Measurements from ENCODE around the gene BAD. TPM values are rescaled to one million over a fixed set of nuclear protein-coding genes. Genes with fewer than 3 reads are reported as not detected.

The BAD gene
- total RNA-seq, 1 donor from 2014 or later: 43.6 TPM

DNA sequence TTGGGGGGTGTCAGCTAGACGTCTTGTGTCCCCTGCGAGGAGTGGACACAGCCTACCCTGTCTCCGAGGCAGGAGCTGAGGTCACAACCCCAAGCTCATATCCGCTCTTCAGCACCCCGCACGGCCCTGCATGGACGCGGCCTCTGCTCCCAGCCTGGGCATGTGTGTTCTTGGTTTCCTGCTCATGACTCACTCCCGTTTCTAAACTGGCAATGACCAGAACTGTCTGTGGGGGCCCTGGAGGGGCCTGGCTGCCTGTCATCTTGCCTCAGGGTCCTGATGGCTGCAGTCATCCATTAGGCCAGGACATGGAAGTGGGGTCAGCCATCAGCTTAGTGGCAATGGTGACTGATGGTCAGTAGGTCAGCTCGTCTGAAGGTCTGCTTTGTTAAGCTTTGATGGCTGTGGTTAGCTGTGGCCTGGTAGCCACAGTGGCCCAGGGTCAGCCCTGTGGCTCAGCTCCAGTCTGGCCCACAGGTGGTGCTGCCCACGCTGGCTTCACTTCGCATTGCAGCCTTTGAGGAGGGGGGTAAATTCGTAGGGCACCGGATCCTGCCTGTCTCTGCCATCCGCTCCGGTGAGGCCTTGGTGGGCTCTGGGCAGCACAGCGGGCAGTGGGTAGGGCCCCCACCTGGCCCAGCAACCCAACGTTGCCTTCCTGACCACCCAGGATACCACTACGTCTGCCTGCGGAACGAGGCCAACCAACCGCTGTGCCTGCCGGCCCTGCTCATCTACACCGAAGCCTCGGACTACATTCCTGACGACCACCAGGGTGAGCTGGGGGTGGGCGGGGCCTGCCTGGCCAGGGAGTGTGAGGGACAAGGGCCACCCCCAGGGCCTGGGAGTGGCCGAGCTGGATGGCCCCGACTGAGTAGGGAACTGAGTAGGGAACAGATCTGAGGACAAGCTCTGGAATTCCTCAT is 21.2 kb downstream of the BAD start:
- Histone ChIP-seq H4K20me1 (ENCODE audit: insufficient read depth, low read length) (peaks cover 34% of the 10 kb centered on the region), H2AFZ (ENCODE audit: low read depth, low read length) (no peak overlapping the region), H3K4me3 (ENCODE audit: insufficient read depth, low read depth, low read length) (no peak overlapping the region), H3K9ac (ENCODE audit: low read length) (peak overlapping the region; percentile 47), H3K36me3 (ENCODE audit: insufficient read depth, low read length) (peaks cover 20% of the 10 kb centered on the region), H3K4me2 (ENCODE audit: low read length) (peak overlapping the region; percentile 36), H3K27me3 (ENCODE audit: insufficient read depth, low read length) (no peaks in the 10 kb centered on the region), H3K79me2 (ENCODE audit: insufficient read depth, low read length) (no peaks in the 10 kb centered on the region), H3K4me1 (ENCODE audit: insufficient read depth, low read length) (peaks cover 21% of the 10 kb centered on the region), H3K9me3 (ENCODE audit: insufficient read depth, low read depth, low read length) (no peaks in the 10 kb centered on the region), H3K27ac (ENCODE audit: low read depth, low read length) (peak overlapping the region; percentile 34)
- Mint-ChIP-seq H3K36me3 (ENCODE audit: low read depth, unreplicated experiment) (peaks cover 24% of the 10 kb centered on the region), H3K27ac (ENCODE audit: unreplicated experiment) (peak overlapping the region; percentile 91), H3K4me3 (ENCODE audit: unreplicated experiment) (peak overlapping the region; percentile 9), H3K4me1 (ENCODE audit: low read depth, unreplicated experiment) (peaks cover 14% of the 10 kb centered on the region), H3K27me3 (ENCODE audit: low read depth, unreplicated experiment) (no peaks in the 10 kb centered on the region), H3K9me3 (ENCODE audit: unreplicated experiment) (peaks cover 2% of the 10 kb centered on the region)
- TF ChIP-seq, protein P1, sequence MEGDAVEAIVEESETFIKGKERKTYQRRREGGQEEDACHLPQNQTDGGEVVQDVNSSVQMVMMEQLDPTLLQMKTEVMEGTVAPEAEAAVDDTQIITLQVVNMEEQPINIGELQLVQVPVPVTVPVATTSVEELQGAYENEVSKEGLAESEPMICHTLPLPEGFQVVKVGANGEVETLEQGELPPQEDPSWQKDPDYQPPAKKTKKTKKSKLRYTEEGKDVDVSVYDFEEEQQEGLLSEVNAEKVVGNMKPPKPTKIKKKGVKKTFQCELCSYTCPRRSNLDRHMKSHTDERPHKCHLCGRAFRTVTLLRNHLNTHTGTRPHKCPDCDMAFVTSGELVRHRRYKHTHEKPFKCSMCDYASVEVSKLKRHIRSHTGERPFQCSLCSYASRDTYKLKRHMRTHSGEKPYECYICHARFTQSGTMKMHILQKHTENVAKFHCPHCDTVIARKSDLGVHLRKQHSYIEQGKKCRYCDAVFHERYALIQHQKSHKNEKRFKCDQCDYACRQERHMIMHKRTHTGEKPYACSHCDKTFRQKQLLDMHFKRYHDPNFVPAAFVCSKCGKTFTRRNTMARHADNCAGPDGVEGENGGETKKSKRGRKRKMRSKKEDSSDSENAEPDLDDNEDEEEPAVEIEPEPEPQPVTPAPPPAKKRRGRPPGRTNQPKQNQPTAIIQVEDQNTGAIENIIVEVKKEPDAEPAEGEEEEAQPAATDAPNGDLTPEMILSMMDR (IDR thresholded peaks at IDR 0.05; ENCODE audit: insufficient read depth, low read depth, low read length): no peak
- no peak for TF ChIP-seq EZH2 (IDR thresholded peaks at IDR 0.05; ENCODE audit: insufficient read depth, low read length)
- FAIRE-seq (no peak), DNase-seq (ENCODE audit: low read depth) (peak; percentile 61)

DNA sequence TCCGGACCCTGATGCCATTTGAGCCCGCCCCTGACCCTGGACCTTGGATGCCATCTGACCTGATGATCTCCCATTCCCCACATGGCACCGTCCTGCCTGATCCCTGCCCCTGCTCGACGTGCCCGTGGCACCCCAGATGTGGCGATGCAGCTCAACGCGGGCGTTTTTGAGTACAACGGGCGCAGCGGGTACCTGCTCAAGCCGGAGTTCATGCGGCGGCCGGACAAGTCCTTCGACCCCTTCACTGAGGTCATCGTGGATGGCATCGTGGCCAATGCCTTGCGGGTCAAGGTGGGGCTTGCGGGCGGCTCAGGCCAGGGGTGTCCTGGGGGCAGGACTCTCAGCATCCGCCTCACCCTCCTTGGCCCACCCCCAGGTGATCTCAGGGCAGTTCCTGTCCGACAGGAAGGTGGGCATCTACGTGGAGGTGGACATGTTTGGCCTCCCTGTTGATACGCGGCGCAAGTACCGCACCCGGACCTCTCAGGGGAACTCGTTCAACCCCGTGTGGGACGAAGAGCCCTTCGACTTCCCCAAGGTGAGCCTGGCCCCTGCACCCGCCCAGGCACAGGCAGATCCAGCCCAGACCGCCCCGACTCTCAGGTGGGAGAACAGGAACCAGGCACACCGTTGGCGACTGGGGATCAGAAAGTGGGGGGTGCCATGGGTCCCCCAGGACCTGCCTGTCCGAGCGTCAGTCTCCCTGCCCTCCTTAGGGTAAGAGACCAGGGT is 22.0 kb downstream of the BAD start:
- H3K36me3 ChIP-seq (ENCODE audit: insufficient read depth, low read length): peaks cover 21% of the 10 kb centered on the region
- Mint-ChIP-seq H3K27ac (ENCODE audit: unreplicated experiment) (peak overlapping the region; percentile 91), H3K36me3 (ENCODE audit: low read depth, unreplicated experiment) (peaks cover 28% of the 10 kb centered on the region)

More for the DNA sequence above, 22.0 kb downstream of the BAD start:
- no peak overlapping the region for H3K4me3 ChIP-seq (ENCODE audit: insufficient read depth, low read depth, low read length)
- peak overlapping the region; percentile 47 for H3K9ac ChIP-seq (ENCODE audit: low read length)
- H3K79me2 ChIP-seq (ENCODE audit: insufficient read depth, low read length): no peaks in the 10 kb centered on the region
- no peak overlapping the region for H2AFZ ChIP-seq (ENCODE audit: low read depth, low read length)
- peak overlapping the region; percentile 34 for H3K27ac ChIP-seq (ENCODE audit: low read depth, low read length)
- H3K9me3 ChIP-seq (ENCODE audit: insufficient read depth, low read depth, low read length): no peaks in the 10 kb centered on the region
- Mint-ChIP-seq H3K27me3 (ENCODE audit: low read depth, unreplicated experiment) (no peaks in the 10 kb centered on the region), H3K4me1 (ENCODE audit: low read depth, unreplicated experiment) (peaks cover 11% of the 10 kb centered on the region), H3K4me3 (ENCODE audit: unreplicated experiment) (no peak overlapping the region), H3K9me3 (ENCODE audit: unreplicated experiment) (peaks cover 2% of the 10 kb centered on the region)
- H3K27me3 ChIP-seq (ENCODE audit: insufficient read depth, low read length): no peaks in the 10 kb centered on the region
- TF ChIP-seq, protein P1 (IDR thresholded peaks at IDR 0.05; ENCODE audit: insufficient read depth, low read depth, low read length): no peak
- no peak for TF ChIP-seq EZH2 (IDR thresholded peaks at IDR 0.05; ENCODE audit: insufficient read depth, low read length)
- peaks cover 34% of the 10 kb centered on the region for H4K20me1 ChIP-seq (ENCODE audit: insufficient read depth, low read length)
- FAIRE-seq (no peak), DNase-seq (ENCODE audit: low read depth) (no peak)
- H3K4me2 ChIP-seq (ENCODE audit: low read length): peak overlapping the region; percentile 36
- H3K4me1 ChIP-seq (ENCODE audit: insufficient read depth, low read length): peaks cover 19% of the 10 kb centered on the region

Measured in astrocyte (in vitro differentiated cells and primary cell).